ENCODE data around the gene MTCH1. TPM values are rescaled to one million over a fixed set of nuclear protein-coding genes. Genes with fewer than 3 reads are reported as not detected.

Gene MTCH1
- total and polyA plus RNA-seq, 2 experiments from 2014 or later, result 290 to 533 TPM

DNA sequence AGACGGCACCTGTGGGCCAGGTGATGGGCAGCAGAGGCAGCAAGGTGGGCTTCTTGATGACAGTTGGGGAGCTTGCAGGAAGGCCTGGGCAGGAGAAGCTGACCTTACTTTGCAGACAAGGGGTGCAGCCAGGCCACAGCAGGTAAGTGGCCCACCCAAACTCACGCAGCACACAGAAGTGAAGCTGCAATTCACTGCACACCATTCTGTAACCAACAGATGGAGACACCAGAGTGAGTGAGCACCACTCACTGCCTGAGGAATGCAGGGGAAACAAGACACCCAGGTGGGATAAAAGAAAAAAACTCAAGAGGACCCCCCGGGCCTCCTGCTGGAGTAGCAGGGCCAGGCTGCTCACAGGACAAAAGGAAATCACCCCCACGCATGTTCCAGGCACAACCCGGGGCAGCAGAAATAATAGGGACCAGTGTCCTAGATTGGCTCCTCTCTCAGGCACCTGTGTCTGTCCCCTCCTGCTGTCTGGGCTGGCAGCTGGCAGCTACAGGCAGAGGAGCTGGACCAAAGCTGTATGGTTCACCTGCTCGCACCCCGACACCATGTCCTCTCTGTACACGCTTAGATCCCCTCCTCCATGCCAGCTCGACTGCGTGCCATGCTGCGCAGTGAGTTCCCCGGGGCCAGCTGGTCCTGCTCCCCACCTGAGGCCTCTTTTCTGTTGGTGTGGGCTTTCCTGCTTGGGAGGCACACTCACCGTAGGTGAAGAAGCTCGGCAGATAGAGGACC, 4.9 kb downstream of the MTCH1 start:
- H3K4me3 ChIP-seq, result no peak overlapping the region
- peaks cover 12% of the 10 kb centered on the region for H3K36me3 ChIP-seq
- H3K27me3 ChIP-seq, result no peaks in the 10 kb centered on the region
- no peak for DNase-seq (ENCODE audit: low read depth in 1 of 2, low spot score in 1 of 2)
- H3K27ac ChIP-seq, result peak overlapping the region; percentile 44
- TF ChIP-seq, protein P1, sequence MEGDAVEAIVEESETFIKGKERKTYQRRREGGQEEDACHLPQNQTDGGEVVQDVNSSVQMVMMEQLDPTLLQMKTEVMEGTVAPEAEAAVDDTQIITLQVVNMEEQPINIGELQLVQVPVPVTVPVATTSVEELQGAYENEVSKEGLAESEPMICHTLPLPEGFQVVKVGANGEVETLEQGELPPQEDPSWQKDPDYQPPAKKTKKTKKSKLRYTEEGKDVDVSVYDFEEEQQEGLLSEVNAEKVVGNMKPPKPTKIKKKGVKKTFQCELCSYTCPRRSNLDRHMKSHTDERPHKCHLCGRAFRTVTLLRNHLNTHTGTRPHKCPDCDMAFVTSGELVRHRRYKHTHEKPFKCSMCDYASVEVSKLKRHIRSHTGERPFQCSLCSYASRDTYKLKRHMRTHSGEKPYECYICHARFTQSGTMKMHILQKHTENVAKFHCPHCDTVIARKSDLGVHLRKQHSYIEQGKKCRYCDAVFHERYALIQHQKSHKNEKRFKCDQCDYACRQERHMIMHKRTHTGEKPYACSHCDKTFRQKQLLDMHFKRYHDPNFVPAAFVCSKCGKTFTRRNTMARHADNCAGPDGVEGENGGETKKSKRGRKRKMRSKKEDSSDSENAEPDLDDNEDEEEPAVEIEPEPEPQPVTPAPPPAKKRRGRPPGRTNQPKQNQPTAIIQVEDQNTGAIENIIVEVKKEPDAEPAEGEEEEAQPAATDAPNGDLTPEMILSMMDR (IDR thresholded peaks at IDR 0.05; ENCODE audit: low read depth, low read length), result no peak
- H3K4me1 ChIP-seq (ENCODE audit: low read depth), result peaks cover 44% of the 10 kb centered on the region
- H3K9me3 ChIP-seq (ENCODE audit: low read depth), result no peaks in the 10 kb centered on the region

DNA sequence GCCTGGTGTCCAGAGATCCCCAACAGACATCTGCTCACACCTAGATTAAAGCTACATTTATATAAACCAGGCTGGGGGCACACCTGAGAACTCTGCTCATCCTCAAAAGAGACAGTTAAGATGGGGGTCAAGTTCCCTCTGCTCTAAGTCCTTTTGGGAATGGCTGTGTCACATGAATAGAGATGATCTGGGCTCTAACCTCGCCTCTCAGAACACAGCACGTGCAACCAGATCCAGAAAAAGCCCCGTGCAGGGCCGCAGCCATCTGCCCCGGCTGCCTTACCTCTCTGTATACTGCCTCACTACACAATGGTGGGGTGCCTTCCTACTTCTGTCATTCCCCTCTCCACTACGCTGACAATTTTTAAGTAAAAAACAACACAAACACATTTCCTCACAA, 5.9 kb downstream of the MTCH1 start:
- H3K27me3 ChIP-seq, result no peaks in the 10 kb centered on the region
- TF ChIP-seq, protein P1 (IDR thresholded peaks at IDR 0.05; ENCODE audit: low read depth, low read length), result no peak
- peaks cover 19% of the 10 kb centered on the region for H3K36me3 ChIP-seq
- peaks cover 49% of the 10 kb centered on the region for H3K4me1 ChIP-seq (ENCODE audit: low read depth)
- H3K9me3 ChIP-seq (ENCODE audit: low read depth), result no peaks in the 10 kb centered on the region
- peak overlapping the region; percentile 44 for H3K27ac ChIP-seq
- no peak for DNase-seq (ENCODE audit: low read depth in 1 of 2, low spot score in 1 of 2)
- H3K4me3 ChIP-seq, result no peak overlapping the region

DNA sequence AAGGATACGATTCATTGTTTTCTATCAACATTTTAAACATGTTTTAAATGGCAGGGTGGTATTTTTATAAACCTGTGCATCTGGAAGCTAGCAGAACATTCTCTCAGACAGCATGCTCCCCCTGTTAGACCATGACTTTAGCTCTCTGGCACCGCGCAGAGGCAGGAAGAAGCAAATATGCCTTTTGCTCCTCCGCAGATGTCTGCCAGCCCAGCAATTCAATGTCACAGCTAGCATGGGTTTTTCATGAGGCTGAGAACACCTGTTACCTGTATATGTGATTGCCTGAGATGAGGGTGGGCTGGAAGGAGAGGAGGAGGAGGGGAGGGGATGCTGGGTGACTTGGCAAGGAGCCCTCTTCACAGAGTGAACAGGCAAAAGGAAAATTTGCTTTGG, 6.7 kb downstream of the MTCH1 start:
- peaks cover 27% of the 10 kb centered on the region for H3K36me3 ChIP-seq
- H3K9me3 ChIP-seq (ENCODE audit: low read depth), result no peaks in the 10 kb centered on the region
- no peaks in the 10 kb centered on the region for H3K27me3 ChIP-seq
- TF ChIP-seq, protein P1 (IDR thresholded peaks at IDR 0.05; ENCODE audit: low read depth, low read length), result peak; percentile 64
- DNase-seq (ENCODE audit: low read depth in 1 of 2, low spot score in 1 of 2), result peak; percentile 41 to 63
- H3K4me3 ChIP-seq, result no peak overlapping the region
- peak overlapping the region; percentile 44 for H3K27ac ChIP-seq
- peaks cover 46% of the 10 kb centered on the region for H3K4me1 ChIP-seq (ENCODE audit: low read depth)

DNA sequence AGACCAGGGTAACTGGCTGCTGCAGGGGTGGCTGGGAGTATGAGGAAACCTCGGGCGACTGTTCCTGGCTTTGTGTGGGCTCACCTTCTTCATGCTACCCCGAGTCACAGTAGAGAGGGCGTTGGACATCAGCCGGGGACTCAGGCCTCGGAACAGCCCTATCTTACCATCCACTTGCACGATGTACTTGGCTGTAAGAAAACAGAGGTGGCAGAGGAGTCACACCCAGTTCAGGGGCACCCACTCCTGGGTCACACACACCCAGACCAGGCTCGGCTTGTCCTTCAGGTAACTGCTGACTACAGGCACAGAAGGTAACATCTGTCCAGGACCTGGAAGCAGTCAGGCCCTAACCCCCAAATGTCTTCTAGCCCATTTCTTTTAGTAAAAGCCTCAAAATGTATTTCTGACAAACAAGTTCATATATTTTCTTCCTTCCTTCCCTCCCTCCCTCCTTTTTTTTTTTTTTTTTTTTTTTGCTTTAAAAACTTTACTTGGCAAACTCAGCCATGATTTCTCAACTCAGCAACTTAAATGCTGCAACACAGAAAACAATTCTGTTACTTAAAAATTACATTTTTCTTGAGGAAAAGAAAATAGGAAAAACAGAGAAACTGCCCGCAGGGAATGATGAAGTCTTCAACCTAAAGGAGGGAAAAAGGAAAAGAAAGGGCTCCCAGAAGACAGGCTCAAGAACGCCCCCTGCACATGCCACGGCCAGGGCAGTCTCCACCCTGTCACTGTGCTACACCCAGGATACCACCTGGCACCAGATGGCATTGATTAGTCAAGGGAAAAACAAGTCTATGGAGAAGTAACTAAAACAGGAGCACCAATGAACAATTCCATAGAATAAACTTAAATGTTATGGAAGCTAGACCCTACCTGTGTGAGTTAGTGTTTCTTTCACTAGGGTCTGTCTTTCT, 7.3 kb downstream of the MTCH1 start:
- H3K9me3 ChIP-seq (ENCODE audit: low read depth), result no peaks in the 10 kb centered on the region
- H3K4me1 ChIP-seq (ENCODE audit: low read depth), result peaks cover 45% of the 10 kb centered on the region
- no peak for DNase-seq (ENCODE audit: low read depth in 1 of 2, low spot score in 1 of 2)
- H3K27me3 ChIP-seq, result no peaks in the 10 kb centered on the region
- H3K36me3 ChIP-seq, result peaks cover 34% of the 10 kb centered on the region
- H3K4me3 ChIP-seq, result no peak overlapping the region
- TF ChIP-seq, protein P1 (IDR thresholded peaks at IDR 0.05; ENCODE audit: low read depth, low read length), result no peak
- no peak overlapping the region for H3K27ac ChIP-seq

DNA sequence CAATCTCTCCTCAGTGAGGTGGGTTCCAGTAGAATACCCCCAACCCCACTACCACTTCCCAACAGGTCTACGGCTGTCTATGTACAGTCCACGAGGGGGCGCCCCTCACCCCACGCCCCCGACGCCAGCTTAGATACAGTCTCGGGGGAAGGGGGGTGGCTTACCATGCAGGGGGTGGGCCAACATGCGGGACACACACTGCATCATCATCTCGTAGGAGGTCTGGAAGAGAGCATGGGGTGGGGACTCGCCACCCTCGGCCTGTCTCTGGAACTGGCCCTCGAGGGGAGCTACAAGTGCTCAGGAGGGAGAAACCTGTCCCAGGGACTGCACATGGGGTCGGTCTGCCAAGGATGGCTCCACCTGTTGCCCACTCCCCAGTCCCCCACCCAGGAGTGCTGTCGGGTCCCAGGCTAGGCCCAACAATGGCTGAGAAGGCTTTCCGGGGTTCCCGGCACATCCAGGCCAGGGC, 8.5 kb downstream of the MTCH1 start:
- Histone ChIP-seq H3K4me1 (ENCODE audit: low read depth) (peaks cover 55% of the 10 kb centered on the region), H3K4me3 (no peak overlapping the region), H3K27ac (peak overlapping the region; percentile 12), H3K9me3 (ENCODE audit: low read depth) (no peaks in the 10 kb centered on the region), H3K27me3 (no peaks in the 10 kb centered on the region), H3K36me3 (peaks cover 34% of the 10 kb centered on the region)
- DNase-seq (ENCODE audit: low read depth in 1 of 2, low spot score in 1 of 2), result no peak
- TF ChIP-seq, protein P1 (IDR thresholded peaks at IDR 0.05; ENCODE audit: low read depth, low read length), result peak; percentile 50
